SH-SY5Y (cell line): ENCODE results near the gene IFNL4.

Source experiments
- GATA2 ChIP-seq: IDR thresholded peaks from 2 replicates; pipeline ENCODE4 v1.6.1; 2011; ENCODE audit warnings: mild to moderate bottlenecking, low read depth, low read length
- GATA3 ChIP-seq: IDR thresholded peaks from 2 replicates; pipeline ENCODE4 v1.6.1; 2011; ENCODE audit warnings: low read depth, mild to moderate bottlenecking, low read length, moderate library complexity

GRCh38 chr19:39265321-39265916, 16.8 kb upstream of the IFNL4 start:
- no peak for TF ChIP-seq GATA2
- TF ChIP-seq GATA3, result no peak
